Naive thymus-derived CD4-positive, alpha-beta T cell (primary cell): ENCODE measurements around the gene ZBTB20. TPM values are rescaled to one million over a fixed set of nuclear protein-coding genes. Genes with fewer than 3 reads are reported as not detected.

Experiments used
- ATAC-seq: fragments of 150-1000 bp; cut with Tn5 transposase; 2 replicates; pipeline ENCODE4 v1.10.0; 2021; ENCODE audit warnings: mild to moderate bottlenecking, moderate library complexity
- CTCF ChIA-PET: fragments of 350-600 bp; sonication (Branson Sonifier 250); formaldehyde crosslinking; loops from one replicate; lab custom pipeline; 2021; ENCODE audit warnings: antibody characterized with exemption; lab: Charles Lee
- POLR2A ChIA-PET: fragments of 350-600 bp; sonication (Branson Sonifier 250); formaldehyde crosslinking; loops from one replicate; lab custom pipeline; 2021; ENCODE audit warnings: antibody characterized with exemption, inconsistent platforms; lab: Charles Lee
- DNase-seq, 9 donors: peaks; one replicate each; pipeline versions ENCODE4 v3.0.0 to v3.0.0-alpha.2; 2020 to 2022; ENCODE audit warnings: mixed read lengths in 1 of 9
- H3K27ac ChIP-seq: one replicate; pipeline ENCODE4 v1.7.0; 2013; ENCODE audit warnings: mild to moderate bottlenecking, low read depth, low read length, moderate library complexity
- H3K27me3 ChIP-seq, 2 donors: one replicate each; pipeline ENCODE4 v1.7.0; 2013; ENCODE audit warnings: low read length in 2 of 2, mild to moderate bottlenecking in 2 of 2, moderate library complexity in 2 of 2; ENCODE audit not compliant: control insufficient read depth in 2 of 2, insufficient read depth in 2 of 2
- H3K36me3 ChIP-seq, 3 experiments: 1 replicate in 2 of 3; 2 replicates in 1 of 3; pipeline ENCODE4 v1.7.0; 2013; ENCODE audit warnings: low read length in 3 of 3, mild to moderate bottlenecking in 3 of 3, moderate library complexity in 1 of 3; ENCODE audit not compliant: insufficient read depth in 3 of 3, control insufficient read depth in 2 of 3
- H3K4me1 ChIP-seq, 2 donors: one replicate each; pipeline ENCODE4 v1.7.0; 2013; ENCODE audit warnings: low read length in 2 of 2, mild to moderate bottlenecking in 2 of 2, moderate library complexity in 1 of 2; ENCODE audit not compliant: control insufficient read depth in 2 of 2, insufficient read depth in 2 of 2
- H3K4me3 ChIP-seq: 2 replicates; pipeline ENCODE4 v1.7.0; 2013; ENCODE audit warnings: mild to moderate bottlenecking, low read length
- H3K9me3 ChIP-seq, 3 experiments: 1 replicate in 2 of 3; 2 replicates in 1 of 3; pipeline ENCODE4 v1.7.0; 2013; ENCODE audit warnings: low read length in 3 of 3; ENCODE audit not compliant: control insufficient read depth in 2 of 3
- H3K27ac Mint-ChIP-seq, 9 donors: one replicate each; pipeline ENCODE4 v1.8.0; 2020 to 2022; ENCODE audit warnings: mixed read lengths in 9 of 9, mild to moderate bottlenecking in 8 of 9, moderate library complexity in 5 of 9, inconsistent platforms in 2 of 9
- H3K27me3 Mint-ChIP-seq, 5 donors: one replicate each; pipeline ENCODE4 v1.8.0; 2021 to 2022; ENCODE audit warnings: mixed read lengths in 5 of 5, mild to moderate bottlenecking in 1 of 5
- H3K36me3 Mint-ChIP-seq, 5 donors: one replicate each; pipeline ENCODE4 v1.8.0; 2020 to 2022; ENCODE audit warnings: mixed read lengths in 5 of 5, mild to moderate bottlenecking in 3 of 5, inconsistent platforms in 1 of 5
- H3K4me1 Mint-ChIP-seq, 7 donors: one replicate each; pipeline ENCODE4 v1.8.0; 2020 to 2022; ENCODE audit warnings: mixed read lengths in 7 of 7, mild to moderate bottlenecking in 3 of 7, inconsistent platforms in 1 of 7
- H3K4me3 Mint-ChIP-seq, 10 donors: one replicate each; pipeline ENCODE4 v1.8.0; 2020 to 2022; ENCODE audit warnings: mild to moderate bottlenecking in 10 of 10, mixed read lengths in 10 of 10, moderate library complexity in 6 of 10, inconsistent platforms in 2 of 10
- H3K9me3 Mint-ChIP-seq, 11 donors: one replicate each; pipeline ENCODE4 v1.8.0; 2020 to 2022; ENCODE audit warnings: mixed read lengths in 11 of 11, mild to moderate bottlenecking in 4 of 11, inconsistent platforms in 1 of 11, moderate library complexity in 1 of 11
- intact Hi-C, 2 donors: fragments of 100-400 bp; cut with micrococcal nuclease; formaldehyde crosslinking; loops; one replicate each; pipeline ENCODE4 v1.15.1; 2023
- polyA plus RNA-seq, 2 donors: library from polyadenylated mRNA; unstranded; fragments of 300-500 nt; fragmentation: Illumina TruSeq; gene quantifications; one replicate each; pipeline ENCODE4 v1.2.3, GENCODE V29; 2021
- total RNA-seq, 6 experiments: library from RNA in 5 of 6; stranded (reverse) in 5 of 6; gene quantifications; 1 replicate in 5 of 6; 2 replicates in 1 of 6; pipeline ENCODE4 v1.2.3 and lab custom pipeline; 2021 to 2026

The ZBTB20 gene
- total and polyA plus RNA-seq, 7 experiments from 2014 or later, result 14.9 to 69.5 (median 59.2) TPM

DNA sequence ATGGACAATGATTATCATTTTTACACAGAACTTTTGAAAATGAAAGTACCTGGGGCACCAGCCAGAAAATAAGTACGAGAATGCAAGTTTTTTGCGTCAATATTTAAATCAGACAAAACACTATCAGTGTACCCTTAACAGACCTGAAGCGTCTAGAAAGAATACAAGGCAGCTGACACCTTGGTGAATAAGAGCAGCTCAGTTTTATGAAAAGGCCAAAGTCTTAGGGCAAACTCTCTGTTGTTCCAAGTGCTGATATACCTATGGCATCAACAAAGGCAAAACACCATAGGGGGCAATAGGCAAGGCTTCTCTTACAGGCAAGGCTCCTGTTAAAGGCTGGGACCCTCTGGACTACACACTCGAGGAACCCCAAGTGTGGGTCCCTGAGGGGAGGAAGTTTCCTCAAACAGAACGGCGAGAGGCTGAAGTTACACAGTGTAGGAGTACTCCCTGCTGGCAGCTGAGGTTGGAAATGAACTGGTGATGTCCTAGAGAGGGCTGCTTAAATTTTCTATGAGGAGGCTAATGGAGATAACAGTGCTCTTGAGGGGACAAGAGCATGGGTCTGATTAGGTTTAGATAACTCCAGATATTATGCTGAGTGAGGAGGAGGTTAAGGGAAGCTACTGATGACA lies 562.2 kb downstream of the ZBTB20 start:
- H3K4me3 ChIP-seq, result no peak overlapping the region
- DNase-seq (no peak), ATAC-seq (no peak)
- Mint-ChIP-seq H3K36me3 (peaks cover 0 to 41% (median 22%) of the 10 kb centered on the region in 5 donors), H3K9me3 (no peaks in the 10 kb centered on the region), H3K4me1 (peaks cover 0 to 30% (median 10%) of the 10 kb centered on the region in 7 donors), H3K27me3 (no peaks in the 10 kb centered on the region), H3K27ac (peak overlapping the region in 1 of 9 donors; percentile 34), H3K4me3 (no peak overlapping the region)
- no peaks in the 10 kb centered on the region for H3K36me3 ChIP-seq
- H3K27ac ChIP-seq, result no peak overlapping the region
- H3K4me1 ChIP-seq, result no peaks in the 10 kb centered on the region
- no peaks in the 10 kb centered on the region for H3K9me3 ChIP-seq
- intact Hi-C loops, result no loop called here
- CTCF ChIA-PET, result no interaction called here
- POLR2A ChIA-PET, result no interaction called here
- H3K27me3 ChIP-seq, result no peaks in the 10 kb centered on the region

DNA sequence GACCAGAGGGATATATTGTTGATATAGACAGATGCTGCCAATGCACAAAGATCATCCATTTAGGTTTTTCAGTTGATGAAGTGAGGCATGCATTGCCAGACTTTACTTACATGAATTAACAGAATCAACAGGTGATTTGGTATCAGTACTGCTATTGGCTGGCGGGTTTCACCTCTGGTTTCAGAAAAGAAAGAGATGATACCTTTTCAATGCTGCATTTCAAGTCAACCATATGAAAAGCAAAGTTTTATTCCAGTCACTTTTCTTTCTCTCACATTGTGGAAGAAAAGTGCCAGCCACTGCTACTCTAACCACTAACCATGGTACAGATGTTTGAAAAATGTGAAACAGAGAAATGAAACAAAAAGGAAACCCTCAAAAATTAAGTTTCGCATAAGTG lies 564.2 kb downstream of the ZBTB20 start:
- no peak overlapping the region for H3K4me3 Mint-ChIP-seq
- no peaks in the 10 kb centered on the region for H3K9me3 ChIP-seq
- peaks cover 0 to 23% (median 10%) of the 10 kb centered on the region in 7 donors for H3K4me1 Mint-ChIP-seq
- DNase-seq, result no peak
- intact Hi-C loops, result no loop called here
- ChIA-PET POLR2A (no interaction called here), CTCF (no interaction called here)
- H3K4me1 ChIP-seq, result no peaks in the 10 kb centered on the region
- H3K36me3 Mint-ChIP-seq, result peaks cover 0 to 22% (median 9%) of the 10 kb centered on the region in 5 donors
- no peak overlapping the region for H3K27ac ChIP-seq
- H3K9me3 Mint-ChIP-seq, result no peaks in the 10 kb centered on the region
- ATAC-seq, result no peak
- no peaks in the 10 kb centered on the region for H3K27me3 Mint-ChIP-seq
- no peak overlapping the region for H3K27ac Mint-ChIP-seq
- H3K4me3 ChIP-seq, result no peak overlapping the region
- H3K36me3 ChIP-seq, result no peaks in the 10 kb centered on the region
- no peaks in the 10 kb centered on the region for H3K27me3 ChIP-seq

DNA sequence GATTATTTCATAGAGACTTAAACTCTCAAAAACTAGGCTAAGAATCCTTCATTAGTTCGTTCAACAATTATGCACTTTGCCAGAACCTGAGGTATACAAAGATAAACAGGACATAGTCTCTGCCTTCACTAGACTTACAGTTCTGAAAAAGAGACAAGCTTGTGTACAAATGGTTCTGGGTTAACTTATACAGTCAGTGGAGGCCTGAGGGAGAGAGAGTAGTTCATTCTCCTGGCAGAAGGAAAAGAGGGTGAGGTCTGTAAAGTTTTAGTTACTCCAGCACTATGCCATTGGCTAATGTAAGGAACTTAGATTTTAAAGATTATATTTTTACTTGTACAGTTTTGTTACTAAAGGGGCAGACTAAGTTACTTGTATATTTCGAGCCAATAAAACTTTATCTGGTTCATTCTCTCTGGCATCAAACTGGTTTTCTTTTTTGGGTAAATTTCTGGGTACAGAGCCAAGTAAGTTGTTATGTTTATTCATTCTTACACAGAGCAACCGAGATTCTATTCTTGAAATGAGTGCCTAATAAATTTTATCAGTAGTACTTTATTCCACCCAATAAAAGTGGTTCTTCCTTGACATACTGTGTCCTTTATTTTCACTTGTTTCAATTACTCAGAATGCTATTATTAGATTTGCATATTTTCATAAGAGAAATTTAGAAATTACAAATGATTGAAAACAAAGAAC lies 574.6 kb downstream of the ZBTB20 start:
- intact Hi-C loops, result no loop called here
- Histone ChIP-seq H3K4me1 (no peaks in the 10 kb centered on the region), H3K27ac (no peak overlapping the region), H3K27me3 (no peaks in the 10 kb centered on the region), H3K36me3 (no peaks in the 10 kb centered on the region), H3K4me3 (no peak overlapping the region), H3K9me3 (no peaks in the 10 kb centered on the region)
- peaks cover 0 to 6% (median 0%) of the 10 kb centered on the region in 7 donors for H3K4me1 Mint-ChIP-seq
- H3K36me3 Mint-ChIP-seq, result peaks cover 0 to 27% (median 8%) of the 10 kb centered on the region in 5 donors
- no peak overlapping the region for H3K27ac Mint-ChIP-seq
- ATAC-seq (no peak), DNase-seq (no peak)
- POLR2A ChIA-PET, result no interaction called here
- CTCF ChIA-PET, result no interaction called here
- H3K9me3 Mint-ChIP-seq, result no peaks in the 10 kb centered on the region
- no peak overlapping the region for H3K4me3 Mint-ChIP-seq
- no peaks in the 10 kb centered on the region for H3K27me3 Mint-ChIP-seq

DNA sequence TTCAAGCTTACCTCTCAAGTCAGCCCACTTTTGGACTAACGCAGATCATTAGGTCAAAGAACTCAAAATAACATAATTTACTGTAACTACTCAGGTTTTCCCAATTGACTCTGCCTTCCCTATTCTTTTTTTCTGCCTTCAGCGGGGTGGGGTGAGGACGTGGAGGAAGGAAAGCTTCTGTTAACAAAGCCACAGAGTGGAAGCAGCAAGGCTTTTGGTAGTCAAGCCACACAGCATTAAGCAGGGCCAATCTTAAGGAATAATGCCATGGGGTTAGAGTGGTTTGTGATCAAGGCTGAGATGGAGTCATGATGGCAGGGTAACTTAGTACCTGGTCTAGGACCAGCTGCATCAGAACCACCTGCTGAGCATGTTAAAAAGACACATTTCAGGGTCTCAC lies 575.7 kb downstream of the ZBTB20 start:
- Mint-ChIP-seq H3K9me3 (no peaks in the 10 kb centered on the region), H3K27me3 (no peaks in the 10 kb centered on the region), H3K4me3 (no peak overlapping the region), H3K4me1 (peaks cover 0 to 11% (median 5%) of the 10 kb centered on the region in 7 donors), H3K36me3 (peaks cover 0 to 34% (median 12%) of the 10 kb centered on the region in 5 donors), H3K27ac (no peak overlapping the region)
- intact Hi-C loops, result no loop called here
- Histone ChIP-seq H3K27ac (no peak overlapping the region), H3K36me3 (no peaks in the 10 kb centered on the region), H3K4me3 (no peak overlapping the region), H3K4me1 (no peaks in the 10 kb centered on the region), H3K9me3 (no peaks in the 10 kb centered on the region), H3K27me3 (no peaks in the 10 kb centered on the region)
- ChIA-PET POLR2A (no interaction called here), CTCF (no interaction called here)
- ATAC-seq (no peak), DNase-seq (no peak)

DNA sequence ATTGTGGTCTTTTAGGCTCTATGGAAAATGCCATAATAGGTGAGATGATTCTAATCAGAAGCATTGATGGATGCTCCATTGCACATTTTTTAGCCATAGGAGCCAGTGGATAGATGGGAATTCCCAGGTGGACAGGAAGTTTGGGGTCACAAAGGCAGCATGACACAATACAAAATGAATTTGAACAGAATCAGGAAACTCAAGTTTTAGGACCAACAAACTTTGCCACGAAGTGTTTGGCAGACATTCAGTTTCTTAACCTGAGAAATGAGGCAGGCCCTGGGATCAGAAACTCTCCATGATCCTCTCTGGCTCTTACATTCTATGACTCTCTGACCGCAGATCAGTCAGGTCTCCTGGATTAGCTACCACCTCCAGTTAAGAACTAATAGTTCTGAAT lies 577.9 kb downstream of the ZBTB20 start:
- ATAC-seq (no peak), DNase-seq (no peak)
- H3K27ac Mint-ChIP-seq, result no peak overlapping the region
- Histone ChIP-seq H3K27ac (no peak overlapping the region), H3K27me3 (no peaks in the 10 kb centered on the region), H3K9me3 (no peaks in the 10 kb centered on the region), H3K4me1 (no peaks in the 10 kb centered on the region), H3K4me3 (no peak overlapping the region), H3K36me3 (no peaks in the 10 kb centered on the region)
- ChIA-PET CTCF (no interaction called here), POLR2A (interaction anchor here (0.6 kb wide), 1 partner anchor 12 kb away, joined by 4 read pairs; no protein-coding TSS in a partner anchor)
- peaks cover 0 to 11% (median 0%) of the 10 kb centered on the region in 11 donors for H3K9me3 Mint-ChIP-seq
- intact Hi-C loops, result no loop called here
- H3K4me3 Mint-ChIP-seq, result no peak overlapping the region
- peaks cover 0 to 53% (median 31%) of the 10 kb centered on the region in 5 donors for H3K36me3 Mint-ChIP-seq
- H3K4me1 Mint-ChIP-seq, result peaks cover 0 to 12% (median 5%) of the 10 kb centered on the region in 7 donors
- H3K27me3 Mint-ChIP-seq, result no peaks in the 10 kb centered on the region

DNA sequence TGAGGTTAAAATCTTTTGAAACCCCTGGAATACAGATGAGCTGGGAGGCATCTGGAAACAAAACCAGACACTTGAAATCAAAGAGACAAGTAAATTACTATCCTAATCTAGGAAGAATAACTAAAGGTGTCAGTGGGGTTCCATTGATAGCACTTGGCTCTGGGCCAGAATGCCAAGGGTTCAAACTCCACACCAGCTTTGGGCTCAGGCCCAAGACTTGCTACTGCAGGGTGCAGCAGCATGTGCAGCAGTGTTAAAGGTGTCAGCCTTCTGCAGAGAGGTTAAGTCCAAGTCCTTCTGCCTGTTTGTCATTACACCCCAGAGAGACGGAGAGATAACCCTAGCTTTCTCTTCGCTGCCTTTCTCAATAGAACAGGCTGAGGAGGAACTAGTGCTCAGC lies 579.3 kb downstream of the ZBTB20 start:
- H3K4me1 Mint-ChIP-seq, result peaks cover 0 to 12% (median 5%) of the 10 kb centered on the region in 7 donors
- no peaks in the 10 kb centered on the region for H3K27me3 Mint-ChIP-seq
- DNase-seq (no peak), ATAC-seq (no peak)
- H3K4me3 Mint-ChIP-seq, result no peak overlapping the region
- ChIA-PET POLR2A (no interaction called here), CTCF (no interaction called here)
- intact Hi-C loops, result no loop called here
- peaks cover 0 to 11% (median 0%) of the 10 kb centered on the region in 11 donors for H3K9me3 Mint-ChIP-seq
- no peaks in the 10 kb centered on the region for H3K36me3 ChIP-seq
- peaks cover 0 to 55% (median 40%) of the 10 kb centered on the region in 5 donors for H3K36me3 Mint-ChIP-seq
- no peak overlapping the region for H3K27ac ChIP-seq
- H3K27me3 ChIP-seq, result no peaks in the 10 kb centered on the region
- no peak overlapping the region for H3K27ac Mint-ChIP-seq
- H3K4me1 ChIP-seq, result no peaks in the 10 kb centered on the region
- no peak overlapping the region for H3K4me3 ChIP-seq
- H3K9me3 ChIP-seq, result no peaks in the 10 kb centered on the region
